H1 (cell line): ENCODE data around the gene HIGD2B. TPM values are rescaled to one million over a fixed set of nuclear protein-coding genes. Genes with fewer than 3 reads are reported as not detected.

Source experiments
- POU5F1 ChIP-seq: IDR thresholded peaks from 2 replicates; pipeline ENCODE4 v1.6.1; 2011; ENCODE audit warnings: low read depth, mild to moderate bottlenecking, low read length, moderate library complexity
- SP1 ChIP-seq: IDR thresholded peaks from 2 replicates; pipeline ENCODE4 v1.6.1; 2011; ENCODE audit warnings: low read depth, low read length
- SP4 ChIP-seq: IDR thresholded peaks from 2 replicates; pipeline ENCODE4 v1.6.1; 2012; ENCODE audit warnings: low read length, inconsistent platforms
- polyA plus RNA-seq, 7 experiments: library from polyadenylated mRNA; depleted of rRNA in 3 of 7; stranded (reverse) in 5 of 7; unstranded in 2 of 7; fragments of >200 nt in 5 of 7; fragments of 200-250 nt in 2 of 7; gene quantifications; 1 replicate in 5 of 7; 2 replicates in 1 of 7; 4 replicates in 1 of 7; pipeline versions ENCODE4 v1.2.1 to v1.2.3, GENCODE V29; 2011 to 2013; ENCODE audit warnings: missing spikeins in 2 of 7, mixed read lengths in 2 of 7
- total RNA-seq: library from RNA; stranded (reverse); fragmentation: NEBNext Ultra II Directional; extraction: Animal tissue kit (Norgen Biotek cat#: 25700); gene quantifications from 2 replicates; pipeline ENCODE4 v1.2.1, GENCODE V29; 2021
- TF ChIP-seq, protein P1 (sequence below): fragments of 300-600 bp; sonication (generic); IDR thresholded peaks from 2 replicates; pipeline ENCODE4 v1.7.1; 2012; ENCODE audit warnings: low read length, moderate library complexity, mild to moderate bottlenecking, inconsistent platforms; ENCODE audit not compliant: insufficient replicate concordance
- TF ChIP-seq, protein P2 (sequence below), 3 experiments: IDR thresholded peaks; 1 replicate in 2 of 3; 2 replicates in 1 of 3; pipeline versions ENCODE4 v1.5.1 to v1.6.1; 2011; ENCODE audit warnings: low read length in 3 of 3, mild to moderate bottlenecking in 3 of 3, inconsistent platforms in 2 of 3, low read depth in 1 of 3, moderate library complexity in 1 of 3; ENCODE audit not compliant: insufficient read depth in 1 of 3; ENCODE audit errors: control extremely low read depth in 1 of 3
- TF ChIP-seq, protein P3 (sequence below): IDR thresholded peaks from 2 replicates; pipeline ENCODE4 v1.6.1; 2011; ENCODE audit warnings: low read depth, mild to moderate bottlenecking, low read length; ENCODE audit not compliant: insufficient read depth

The HIGD2B gene
- total and polyA plus RNA-seq, 2 of the 8 experiments (the other 6 are each of a cell fraction or from before 2014, with no cell fraction given) = not detected

DNA sequence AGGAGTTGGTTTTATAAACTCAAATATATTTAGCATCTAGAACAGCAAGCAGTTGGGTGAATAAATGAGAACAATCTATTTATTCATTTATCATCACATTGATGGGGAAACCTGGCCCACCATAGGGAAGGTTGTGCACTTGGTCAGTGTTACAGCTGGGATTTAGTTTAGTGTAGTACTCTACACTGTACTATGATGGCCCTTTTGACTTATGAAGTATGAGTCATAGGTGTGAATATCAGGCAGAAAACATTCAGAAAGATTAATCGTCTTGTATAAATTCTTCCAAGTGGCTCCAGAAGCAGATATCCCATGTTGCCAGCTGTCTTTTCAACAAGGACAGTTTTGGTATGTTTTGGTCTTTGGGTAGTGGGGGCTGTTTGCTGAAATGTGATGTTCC lies 38.0 kb upstream of the HIGD2B start (continued):
- TF ChIP-seq, protein P1, sequence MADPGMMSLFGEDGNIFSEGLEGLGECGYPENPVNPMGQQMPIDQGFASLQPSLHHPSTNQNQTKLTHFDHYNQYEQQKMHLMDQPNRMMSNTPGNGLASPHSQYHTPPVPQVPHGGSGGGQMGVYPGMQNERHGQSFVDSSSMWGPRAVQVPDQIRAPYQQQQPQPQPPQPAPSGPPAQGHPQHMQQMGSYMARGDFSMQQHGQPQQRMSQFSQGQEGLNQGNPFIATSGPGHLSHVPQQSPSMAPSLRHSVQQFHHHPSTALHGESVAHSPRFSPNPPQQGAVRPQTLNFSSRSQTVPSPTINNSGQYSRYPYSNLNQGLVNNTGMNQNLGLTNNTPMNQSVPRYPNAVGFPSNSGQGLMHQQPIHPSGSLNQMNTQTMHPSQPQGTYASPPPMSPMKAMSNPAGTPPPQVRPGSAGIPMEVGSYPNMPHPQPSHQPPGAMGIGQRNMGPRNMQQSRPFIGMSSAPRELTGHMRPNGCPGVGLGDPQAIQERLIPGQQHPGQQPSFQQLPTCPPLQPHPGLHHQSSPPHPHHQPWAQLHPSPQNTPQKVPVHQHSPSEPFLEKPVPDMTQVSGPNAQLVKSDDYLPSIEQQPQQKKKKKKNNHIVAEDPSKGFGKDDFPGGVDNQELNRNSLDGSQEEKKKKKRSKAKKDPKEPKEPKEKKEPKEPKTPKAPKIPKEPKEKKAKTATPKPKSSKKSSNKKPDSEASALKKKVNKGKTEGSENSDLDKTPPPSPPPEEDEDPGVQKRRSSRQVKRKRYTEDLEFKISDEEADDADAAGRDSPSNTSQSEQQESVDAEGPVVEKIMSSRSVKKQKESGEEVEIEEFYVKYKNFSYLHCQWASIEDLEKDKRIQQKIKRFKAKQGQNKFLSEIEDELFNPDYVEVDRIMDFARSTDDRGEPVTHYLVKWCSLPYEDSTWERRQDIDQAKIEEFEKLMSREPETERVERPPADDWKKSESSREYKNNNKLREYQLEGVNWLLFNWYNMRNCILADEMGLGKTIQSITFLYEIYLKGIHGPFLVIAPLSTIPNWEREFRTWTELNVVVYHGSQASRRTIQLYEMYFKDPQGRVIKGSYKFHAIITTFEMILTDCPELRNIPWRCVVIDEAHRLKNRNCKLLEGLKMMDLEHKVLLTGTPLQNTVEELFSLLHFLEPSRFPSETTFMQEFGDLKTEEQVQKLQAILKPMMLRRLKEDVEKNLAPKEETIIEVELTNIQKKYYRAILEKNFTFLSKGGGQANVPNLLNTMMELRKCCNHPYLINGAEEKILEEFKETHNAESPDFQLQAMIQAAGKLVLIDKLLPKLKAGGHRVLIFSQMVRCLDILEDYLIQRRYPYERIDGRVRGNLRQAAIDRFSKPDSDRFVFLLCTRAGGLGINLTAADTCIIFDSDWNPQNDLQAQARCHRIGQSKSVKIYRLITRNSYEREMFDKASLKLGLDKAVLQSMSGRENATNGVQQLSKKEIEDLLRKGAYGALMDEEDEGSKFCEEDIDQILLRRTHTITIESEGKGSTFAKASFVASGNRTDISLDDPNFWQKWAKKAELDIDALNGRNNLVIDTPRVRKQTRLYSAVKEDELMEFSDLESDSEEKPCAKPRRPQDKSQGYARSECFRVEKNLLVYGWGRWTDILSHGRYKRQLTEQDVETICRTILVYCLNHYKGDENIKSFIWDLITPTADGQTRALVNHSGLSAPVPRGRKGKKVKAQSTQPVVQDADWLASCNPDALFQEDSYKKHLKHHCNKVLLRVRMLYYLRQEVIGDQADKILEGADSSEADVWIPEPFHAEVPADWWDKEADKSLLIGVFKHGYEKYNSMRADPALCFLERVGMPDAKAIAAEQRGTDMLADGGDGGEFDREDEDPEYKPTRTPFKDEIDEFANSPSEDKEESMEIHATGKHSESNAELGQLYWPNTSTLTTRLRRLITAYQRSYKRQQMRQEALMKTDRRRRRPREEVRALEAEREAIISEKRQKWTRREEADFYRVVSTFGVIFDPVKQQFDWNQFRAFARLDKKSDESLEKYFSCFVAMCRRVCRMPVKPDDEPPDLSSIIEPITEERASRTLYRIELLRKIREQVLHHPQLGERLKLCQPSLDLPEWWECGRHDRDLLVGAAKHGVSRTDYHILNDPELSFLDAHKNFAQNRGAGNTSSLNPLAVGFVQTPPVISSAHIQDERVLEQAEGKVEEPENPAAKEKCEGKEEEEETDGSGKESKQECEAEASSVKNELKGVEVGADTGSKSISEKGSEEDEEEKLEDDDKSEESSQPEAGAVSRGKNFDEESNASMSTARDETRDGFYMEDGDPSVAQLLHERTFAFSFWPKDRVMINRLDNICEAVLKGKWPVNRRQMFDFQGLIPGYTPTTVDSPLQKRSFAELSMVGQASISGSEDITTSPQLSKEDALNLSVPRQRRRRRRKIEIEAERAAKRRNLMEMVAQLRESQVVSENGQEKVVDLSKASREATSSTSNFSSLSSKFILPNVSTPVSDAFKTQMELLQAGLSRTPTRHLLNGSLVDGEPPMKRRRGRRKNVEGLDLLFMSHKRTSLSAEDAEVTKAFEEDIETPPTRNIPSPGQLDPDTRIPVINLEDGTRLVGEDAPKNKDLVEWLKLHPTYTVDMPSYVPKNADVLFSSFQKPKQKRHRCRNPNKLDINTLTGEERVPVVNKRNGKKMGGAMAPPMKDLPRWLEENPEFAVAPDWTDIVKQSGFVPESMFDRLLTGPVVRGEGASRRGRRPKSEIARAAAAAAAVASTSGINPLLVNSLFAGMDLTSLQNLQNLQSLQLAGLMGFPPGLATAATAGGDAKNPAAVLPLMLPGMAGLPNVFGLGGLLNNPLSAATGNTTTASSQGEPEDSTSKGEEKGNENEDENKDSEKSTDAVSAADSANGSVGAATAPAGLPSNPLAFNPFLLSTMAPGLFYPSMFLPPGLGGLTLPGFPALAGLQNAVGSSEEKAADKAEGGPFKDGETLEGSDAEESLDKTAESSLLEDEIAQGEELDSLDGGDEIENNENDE = no peak
- no peak for TF ChIP-seq POU5F1
- no peak for TF ChIP-seq SP1
- TF ChIP-seq, protein P2, sequence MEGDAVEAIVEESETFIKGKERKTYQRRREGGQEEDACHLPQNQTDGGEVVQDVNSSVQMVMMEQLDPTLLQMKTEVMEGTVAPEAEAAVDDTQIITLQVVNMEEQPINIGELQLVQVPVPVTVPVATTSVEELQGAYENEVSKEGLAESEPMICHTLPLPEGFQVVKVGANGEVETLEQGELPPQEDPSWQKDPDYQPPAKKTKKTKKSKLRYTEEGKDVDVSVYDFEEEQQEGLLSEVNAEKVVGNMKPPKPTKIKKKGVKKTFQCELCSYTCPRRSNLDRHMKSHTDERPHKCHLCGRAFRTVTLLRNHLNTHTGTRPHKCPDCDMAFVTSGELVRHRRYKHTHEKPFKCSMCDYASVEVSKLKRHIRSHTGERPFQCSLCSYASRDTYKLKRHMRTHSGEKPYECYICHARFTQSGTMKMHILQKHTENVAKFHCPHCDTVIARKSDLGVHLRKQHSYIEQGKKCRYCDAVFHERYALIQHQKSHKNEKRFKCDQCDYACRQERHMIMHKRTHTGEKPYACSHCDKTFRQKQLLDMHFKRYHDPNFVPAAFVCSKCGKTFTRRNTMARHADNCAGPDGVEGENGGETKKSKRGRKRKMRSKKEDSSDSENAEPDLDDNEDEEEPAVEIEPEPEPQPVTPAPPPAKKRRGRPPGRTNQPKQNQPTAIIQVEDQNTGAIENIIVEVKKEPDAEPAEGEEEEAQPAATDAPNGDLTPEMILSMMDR (IDR thresholded peaks at IDR 0.05; ENCODE audit: control extremely low read depth in 1 of 3, insufficient read depth in 1 of 3, low read depth in 1 of 3, low read length in 3 of 3) = no peak
- TF ChIP-seq, protein P3, sequence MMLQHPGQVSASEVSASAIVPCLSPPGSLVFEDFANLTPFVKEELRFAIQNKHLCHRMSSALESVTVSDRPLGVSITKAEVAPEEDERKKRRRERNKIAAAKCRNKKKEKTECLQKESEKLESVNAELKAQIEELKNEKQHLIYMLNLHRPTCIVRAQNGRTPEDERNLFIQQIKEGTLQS = no peak
- no peak for TF ChIP-seq SP4
